GM12864 (cell line): ENCODE data around the gene GNAQ.
A peak's percentile ranks its signal among the peaks of the same experiment; 100 is the strongest.

ENCODE experiments used
- DNase-seq: peaks from one replicate; pipeline ENCODE4 v3.0.0-alpha.2; 2011; ENCODE audit warnings: low read depth
- H3K4me3 ChIP-seq: 2 replicates; pipeline ENCODE4 v1.5.1; 2011; ENCODE audit warnings: mild to moderate bottlenecking, low read depth, low read length, control low read depth
- TF ChIP-seq, protein P1 (sequence below): IDR thresholded peaks from 2 replicates; pipeline ENCODE4 v1.5.1; 2011; ENCODE audit warnings: low read depth, mild to moderate bottlenecking, moderate library complexity, low read length, control low read depth, inconsistent platforms; ENCODE audit errors: missing control alignments

Gene GNAQ

DNA sequence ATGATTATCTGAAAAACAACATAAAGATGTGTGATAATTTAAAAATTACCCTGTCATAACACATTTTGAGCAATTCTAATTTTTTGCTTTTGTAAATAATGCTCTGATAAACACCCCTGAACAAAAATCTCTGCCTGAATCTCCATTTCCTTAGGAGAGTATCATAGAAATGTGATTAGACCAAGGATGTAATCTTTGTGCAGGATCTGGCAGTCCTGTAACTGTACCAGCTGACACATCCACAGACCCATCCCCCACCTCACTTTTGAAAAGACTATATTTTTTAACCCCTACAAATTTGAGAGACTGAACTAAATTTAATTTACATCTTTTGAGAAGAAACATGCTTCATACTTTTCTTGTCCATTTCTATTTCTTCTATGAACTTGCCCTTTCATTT, 101.7 kb downstream of the GNAQ start:
- no peak for DNase-seq
- H3K4me3 ChIP-seq: no peak overlapping the region
- TF ChIP-seq, protein P1, sequence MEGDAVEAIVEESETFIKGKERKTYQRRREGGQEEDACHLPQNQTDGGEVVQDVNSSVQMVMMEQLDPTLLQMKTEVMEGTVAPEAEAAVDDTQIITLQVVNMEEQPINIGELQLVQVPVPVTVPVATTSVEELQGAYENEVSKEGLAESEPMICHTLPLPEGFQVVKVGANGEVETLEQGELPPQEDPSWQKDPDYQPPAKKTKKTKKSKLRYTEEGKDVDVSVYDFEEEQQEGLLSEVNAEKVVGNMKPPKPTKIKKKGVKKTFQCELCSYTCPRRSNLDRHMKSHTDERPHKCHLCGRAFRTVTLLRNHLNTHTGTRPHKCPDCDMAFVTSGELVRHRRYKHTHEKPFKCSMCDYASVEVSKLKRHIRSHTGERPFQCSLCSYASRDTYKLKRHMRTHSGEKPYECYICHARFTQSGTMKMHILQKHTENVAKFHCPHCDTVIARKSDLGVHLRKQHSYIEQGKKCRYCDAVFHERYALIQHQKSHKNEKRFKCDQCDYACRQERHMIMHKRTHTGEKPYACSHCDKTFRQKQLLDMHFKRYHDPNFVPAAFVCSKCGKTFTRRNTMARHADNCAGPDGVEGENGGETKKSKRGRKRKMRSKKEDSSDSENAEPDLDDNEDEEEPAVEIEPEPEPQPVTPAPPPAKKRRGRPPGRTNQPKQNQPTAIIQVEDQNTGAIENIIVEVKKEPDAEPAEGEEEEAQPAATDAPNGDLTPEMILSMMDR: no peak

DNA sequence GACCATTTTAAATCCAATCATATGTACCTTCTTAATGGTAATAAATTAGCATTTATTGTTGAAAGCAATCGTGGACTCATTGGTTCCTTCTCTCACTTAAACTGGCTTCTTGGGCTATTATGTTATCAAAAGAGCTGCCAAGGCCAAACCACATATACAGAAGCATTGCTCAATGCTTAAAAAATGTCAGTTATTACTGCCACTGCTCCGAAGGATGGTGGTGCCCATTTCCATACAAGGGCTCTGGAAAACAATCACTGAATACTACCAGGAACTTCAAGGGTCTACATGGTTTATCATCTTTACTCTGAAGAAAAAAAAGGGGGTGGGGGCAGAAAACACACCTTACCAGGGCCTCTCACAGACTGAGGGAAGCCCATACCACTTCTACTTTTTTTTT, 104.3 kb downstream of the GNAQ start:
- no peak for DNase-seq
- TF ChIP-seq, protein P1: no peak
- no peak overlapping the region for H3K4me3 ChIP-seq

DNA sequence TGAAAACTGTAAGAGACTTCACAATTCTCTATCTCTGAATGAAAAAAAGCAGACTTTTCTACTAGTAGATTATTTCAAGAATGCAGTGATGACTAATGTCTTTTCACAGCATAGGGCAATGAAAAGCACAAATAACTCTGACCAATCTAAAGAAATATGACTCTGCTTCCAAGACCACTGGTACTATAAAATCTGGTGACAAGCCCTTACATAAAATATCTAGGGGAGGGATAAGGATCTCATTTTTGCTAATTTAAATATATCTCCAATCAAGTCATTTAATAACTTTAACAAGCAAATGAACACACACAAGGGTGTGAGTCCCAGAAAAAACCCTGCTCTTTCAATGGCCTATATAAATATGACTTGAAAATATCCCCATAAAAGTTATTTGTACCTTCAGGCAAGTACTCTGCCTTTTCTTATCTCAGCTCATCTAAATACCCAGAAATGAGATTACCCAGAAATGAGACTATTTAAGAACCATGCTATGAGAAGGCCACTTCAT, 105.2 kb downstream of the GNAQ start:
- DNase-seq: no peak

DNA sequence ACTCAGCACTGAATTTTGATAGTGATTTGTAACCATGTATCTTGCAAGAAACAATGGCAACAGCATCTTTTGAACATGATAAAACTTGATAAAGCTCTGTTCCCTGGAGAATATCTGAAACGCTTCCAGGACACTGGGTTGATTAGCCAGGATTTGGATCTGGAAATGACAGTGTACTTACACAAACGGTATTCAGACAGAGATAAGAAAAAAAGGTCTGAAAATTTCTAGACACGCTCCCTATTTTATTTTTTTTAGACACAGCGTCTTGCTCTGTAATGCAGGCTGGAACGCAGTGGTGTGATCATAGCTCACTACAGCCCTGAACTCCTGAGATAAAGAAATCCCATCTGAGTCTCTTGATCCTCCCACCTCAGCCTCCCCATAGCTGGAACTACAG, 109.0 kb downstream of the GNAQ start:
- TF ChIP-seq, protein P1: no peak
- DNase-seq: no peak
- no peak overlapping the region for H3K4me3 ChIP-seq

More for the DNA sequence above, 105.2 kb downstream of the GNAQ start:
- H3K4me3 ChIP-seq: no peak overlapping the region
- TF ChIP-seq, protein P1: no peak

GRCh38 chr9:77917800-77918199, 113.8 kb downstream of the GNAQ start:
- H3K4me3 ChIP-seq: no peak overlapping the region
- TF ChIP-seq, protein P1: no peak
- DNase-seq: no peak

DNA sequence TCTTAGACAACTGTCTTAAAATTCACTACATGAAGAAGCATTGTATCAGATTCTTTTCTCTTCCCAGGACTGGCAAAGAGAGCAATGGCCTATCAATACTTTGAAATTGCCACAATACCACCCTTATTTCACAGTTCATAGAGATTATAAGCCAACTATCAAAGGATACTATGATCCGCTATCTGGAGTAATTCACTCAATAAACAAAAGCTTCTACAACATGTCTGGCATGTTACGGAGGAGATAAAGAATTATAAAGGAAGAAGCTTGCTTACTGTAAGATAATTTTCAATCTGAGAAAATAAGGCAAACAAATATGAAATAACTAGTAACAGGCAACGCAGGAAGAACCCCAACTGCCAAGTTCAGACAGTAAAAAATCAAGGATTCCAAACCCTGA, 114.8 kb downstream of the GNAQ start:
- no peak for DNase-seq
- TF ChIP-seq, protein P1: no peak
- H3K4me3 ChIP-seq: no peak overlapping the region

DNA sequence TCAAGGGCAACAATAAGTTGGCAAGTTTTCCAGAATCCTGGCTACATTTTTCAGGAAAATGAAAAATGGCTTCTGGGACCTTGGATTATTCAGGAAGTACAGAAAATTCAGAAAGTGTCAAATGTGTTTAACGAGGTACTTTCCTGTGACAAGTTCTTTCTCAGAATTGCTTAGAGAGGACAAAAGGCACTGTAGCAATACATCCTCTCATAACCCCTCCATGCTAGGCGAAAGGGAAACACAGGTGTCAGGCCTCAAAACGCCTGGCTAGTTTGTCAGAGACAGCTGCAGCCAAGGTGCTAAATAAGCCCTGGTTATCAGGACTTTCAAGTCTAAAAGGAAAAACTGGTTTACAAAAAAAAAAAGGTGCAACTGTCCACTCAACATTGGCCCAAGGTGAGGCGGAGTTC, 115.2 kb downstream of the GNAQ start:
- TF ChIP-seq, protein P1: no peak
- peak; percentile 12 for DNase-seq
- no peak overlapping the region for H3K4me3 ChIP-seq
